IMR-90 (cell line): ENCODE results near the gene CAPN8. TPM values are rescaled to one million over a fixed set of nuclear protein-coding genes. Genes with fewer than 3 reads are reported as not detected.

ENCODE experiments used
- ATAC-seq: fragments of 200-7000 bp; cut with Tn5 transposase; 2 replicates; pipeline ENCODE4 v1.9.1; 2020; ENCODE audit warnings: low read depth, mild to moderate bottlenecking, moderate library complexity
- BruUV-seq: library from RNA; stranded (reverse); fragments of 400-500 nt; replicated peaks from 2 replicates; lab custom pipeline; 2021; lab: Mats Ljungman, UMichigan
- CTCF ChIA-PET: fragments of 300-600 bp; formaldehyde crosslinking; extraction: SDS; loops from one replicate; lab custom pipeline; 2021; ENCODE audit warnings: antibody characterized with exemption; lab: Yijun Ruan, JAX
- POLR2A ChIA-PET: fragments of 300-600 bp; sonication (Branson Sonifier 250); formaldehyde crosslinking; loops from one replicate; lab custom pipeline; 2022; ENCODE audit warnings: antibody characterized with exemption; ENCODE audit not compliant: unreplicated experiment; lab: Charles Lee
- DNase-seq: peaks from one replicate; pipeline ENCODE4 v3.0.0; 2013
- H2AFZ ChIP-seq: replicated peaks from 2 replicates; pipeline ENCODE3; 2013; ENCODE audit warnings: low read length, mild to moderate bottlenecking; ENCODE audit not compliant: poor library complexity
- H2AK5ac ChIP-seq: 2 replicates; pipeline ENCODE4 v1.6.1; 2013; ENCODE audit warnings: low read depth, low read length, inconsistent platforms
- H2AK9ac ChIP-seq: replicated peaks from 2 replicates; pipeline ENCODE3; 2013; ENCODE audit warnings: mild to moderate bottlenecking, low read depth, low read length, moderate library complexity; ENCODE audit not compliant: poor library complexity
- H2BK120ac ChIP-seq: 2 replicates; pipeline ENCODE4 v1.6.1; 2013; ENCODE audit warnings: low read depth, low read length, inconsistent platforms
- H2BK15ac ChIP-seq: 3 replicates; pipeline ENCODE4 v1.6.1; 2013; ENCODE audit warnings: low read depth, low read length, inconsistent platforms
- H2BK20ac ChIP-seq: 2 replicates; pipeline ENCODE4 v1.6.1; 2013; ENCODE audit warnings: low read depth, mild to moderate bottlenecking, inconsistent platforms, low read length, moderate library complexity
- H2BK5ac ChIP-seq: 2 replicates; pipeline ENCODE4 v1.6.1; 2013; ENCODE audit warnings: mild to moderate bottlenecking, low read depth, low read length, inconsistent platforms; ENCODE audit not compliant: poor library complexity, severe bottlenecking
- H3K14ac ChIP-seq: replicated peaks from 2 replicates; pipeline ENCODE4 v1.6.1; 2013; ENCODE audit warnings: low read depth, low read length, inconsistent platforms
- H3K18ac ChIP-seq: 2 replicates; pipeline ENCODE4 v1.6.1; 2013; ENCODE audit warnings: low read depth, low read length, control low read depth
- H3K23ac ChIP-seq: 2 replicates; pipeline ENCODE4 v1.6.1; 2013; ENCODE audit warnings: low read depth, low read length, inconsistent platforms
- H3K27ac ChIP-seq: 2 replicates; pipeline ENCODE4 v1.5.1; 2013; ENCODE audit warnings: mild to moderate bottlenecking, control low read depth, low read length; ENCODE audit not compliant: insufficient read depth
- H3K27me3 ChIP-seq: 2 replicates; pipeline ENCODE4 v1.6.1; 2013; ENCODE audit warnings: low read length; ENCODE audit not compliant: control insufficient read depth, insufficient read depth
- H3K36me3 ChIP-seq: 2 replicates; pipeline ENCODE4 v1.6.1; 2013; ENCODE audit warnings: low read length, mixed read lengths; ENCODE audit not compliant: control insufficient read depth, insufficient read depth
- H3K4ac ChIP-seq: 2 replicates; pipeline ENCODE4 v1.6.1; 2013; ENCODE audit warnings: low read depth, low read length, inconsistent platforms
- H3K4me1 ChIP-seq: 2 replicates; pipeline ENCODE4 v1.6.1; 2013; ENCODE audit warnings: low read length, mixed read lengths; ENCODE audit not compliant: control insufficient read depth, insufficient read depth
- H3K4me2 ChIP-seq: 2 replicates; pipeline ENCODE4 v1.6.1; 2013; ENCODE audit warnings: low read depth, mild to moderate bottlenecking, control low read depth, low read length, moderate library complexity
- H3K4me3 ChIP-seq: 2 replicates; pipeline ENCODE4 v1.5.1; 2013; ENCODE audit warnings: low read depth, mild to moderate bottlenecking, control low read depth, low read length, moderate library complexity; ENCODE audit not compliant: insufficient read depth
- H3K56ac ChIP-seq: 2 replicates; pipeline ENCODE4 v1.6.1; 2013; ENCODE audit warnings: low read length, inconsistent platforms; ENCODE audit not compliant: insufficient read depth; ENCODE audit errors: extremely low read depth
- H3K79me1 ChIP-seq, 2 experiments: 2 replicates each; pipeline ENCODE4 v1.6.1; 2013; ENCODE audit warnings: low read length in 2 of 2, inconsistent platforms in 1 of 2, low read depth in 1 of 2
- H3K9ac ChIP-seq: 2 replicates; pipeline ENCODE4 v1.6.1; 2013; ENCODE audit warnings: low read depth, low read length, control low read depth
- H3K9me1 ChIP-seq: 2 replicates; pipeline ENCODE4 v1.6.1; 2013; ENCODE audit warnings: low read length, inconsistent platforms; ENCODE audit not compliant: insufficient read depth
- H3K9me3 ChIP-seq: 2 replicates; pipeline ENCODE4 v1.6.1; 2013; ENCODE audit warnings: low read length; ENCODE audit not compliant: control insufficient read depth, insufficient read depth
- H4K20me1 ChIP-seq: 2 replicates; pipeline ENCODE4 v1.6.1; 2013; ENCODE audit warnings: low read length, inconsistent platforms; ENCODE audit not compliant: insufficient read depth
- H4K5ac ChIP-seq: 2 replicates; pipeline ENCODE4 v1.6.1; 2013; ENCODE audit warnings: mild to moderate bottlenecking, low read depth, low read length, control low read depth
- H4K8ac ChIP-seq, 2 experiments: 2 replicates each; pipeline ENCODE4 v1.6.1; 2013; ENCODE audit warnings: low read depth in 2 of 2, low read length in 2 of 2, control low read depth in 1 of 2, inconsistent platforms in 1 of 2
- H4K91ac ChIP-seq: 2 replicates; pipeline ENCODE4 v1.6.1; 2013; ENCODE audit warnings: low read depth, low read length, inconsistent platforms; ENCODE audit not compliant: insufficient read depth
- BHLHE40 ChIP-seq: fragments of 150-350 bp; IDR thresholded peaks from 2 replicates; pipeline ENCODE4 v1.6.1; 2016; ENCODE audit warnings: mild to moderate bottlenecking, low read depth, low read length
- CEBPB ChIP-seq: IDR thresholded peaks from 2 replicates; pipeline ENCODE4 v1.6.1; 2012; ENCODE audit warnings: low read depth, low read length, improper control_type of control experiment
- CTCF ChIP-seq: conservative IDR thresholded peaks from 2 replicates; pipeline ENCODE4 v1.5.1; 2012; ENCODE audit warnings: mild to moderate bottlenecking, low read depth, low read length, improper control_type of control experiment
- ELK1 ChIP-seq: fragments of 150-350 bp; IDR thresholded peaks from 2 replicates; pipeline ENCODE4 v1.6.1; 2016; ENCODE audit warnings: low read depth, mild to moderate bottlenecking, low read length, moderate library complexity, borderline replicate concordance
- FOS ChIP-seq: fragments of 150-350 bp; IDR thresholded peaks from 2 replicates; pipeline ENCODE4 v1.6.1; 2016; ENCODE audit warnings: low read depth, low read length
- MAFK ChIP-seq: IDR thresholded peaks from 2 replicates; pipeline ENCODE4 v1.6.1; 2012; ENCODE audit warnings: low read depth, low read length, improper control_type of control experiment
- MAZ ChIP-seq: IDR thresholded peaks from 2 replicates; pipeline ENCODE4 v1.6.1; 2012; ENCODE audit warnings: low read depth, mild to moderate bottlenecking, low read length, improper control_type of control experiment, moderate library complexity, borderline replicate concordance
- MXI1 ChIP-seq: IDR thresholded peaks from 2 replicates; pipeline ENCODE4 v1.6.1; 2012; ENCODE audit warnings: low read depth, mild to moderate bottlenecking, low read length, moderate library complexity, borderline replicate concordance
- NFE2L2 ChIP-seq: fragments of 150-350 bp; IDR thresholded peaks from 2 replicates; pipeline ENCODE4 v1.6.1; 2016; ENCODE audit warnings: low read depth, mild to moderate bottlenecking, low read length
- POLR2A ChIP-seq: IDR thresholded peaks from 2 replicates; pipeline ENCODE4 v1.6.1; 2012; ENCODE audit warnings: mild to moderate bottlenecking, low read depth, low read length
- RAD21 ChIP-seq: IDR thresholded peaks from 2 replicates; pipeline ENCODE4 v1.6.1; 2012; ENCODE audit warnings: low read length, improper control_type of control experiment
- RCOR1 ChIP-seq: IDR thresholded peaks from 2 replicates; pipeline ENCODE4 v1.6.1; 2012; ENCODE audit warnings: mild to moderate bottlenecking, low read length, improper control_type of control experiment; ENCODE audit not compliant: insufficient replicate concordance
- USF2 ChIP-seq: fragments of 150-350 bp; IDR thresholded peaks from 2 replicates; pipeline ENCODE4 v1.6.1; 2017; ENCODE audit warnings: mild to moderate bottlenecking, antibody characterized with exemption, low read length, low read depth
- WGBS, 2 experiments: methylation state at CpG; one replicate each; pipeline versions ENCODE4 v1.1.5 to v1.1.7; 2013; ENCODE audit warnings: missing lambda C conversion rate in 2 of 2; ENCODE audit not compliant: insufficient read length in 1 of 2; ENCODE audit errors: extremely low coverage in 2 of 2; 5-methylcytosine and 5-hydroxymethylcytosine counted together
- dilution Hi-C: fragments of 300-500 bp; cut with HindIII; formaldehyde crosslinking; loops from one replicate; pipeline ENCODE4 v1.14.3; 2018; ENCODE audit warnings: low sequenced_read_pairs; ENCODE audit not compliant: unreplicated experiment
- in situ Hi-C: fragments of 300-500 bp; cut with MboI; formaldehyde crosslinking; loops from 3 replicates; pipeline ENCODE4 v1.14.3; 2019; ENCODE audit warnings: low sequenced_read_pairs, inconsistent platforms, mixed read lengths
- intact Hi-C: fragments of 100-400 bp; cut with micrococcal nuclease; formaldehyde crosslinking; loops from 2 replicates; pipeline ENCODE4 v1.10.0; 2022
- polyA plus RNA-seq, 3 experiments: library from polyadenylated mRNA; depleted of rRNA; stranded (reverse); fragments of >200 nt; gene quantifications; 2 replicates each; pipeline ENCODE4 v1.2.3, GENCODE V29; 2012; ENCODE audit warnings: low replicate concordance in 1 of 3
- total RNA-seq: library from RNA; depleted of rRNA; stranded (reverse); fragments of >200 nt; gene quantifications from 2 replicates; pipeline ENCODE4 v1.2.3, GENCODE V29; 2012

Gene CAPN8
- total and polyA plus RNA-seq, 2 of the 4 experiments (the other 2 are of a cell fraction): not detected

- POLR2A ChIA-PET: no interaction called here
- Histone ChIP-seq H3K18ac (no peak overlapping the region), H2BK15ac (no peak overlapping the region), H3K79me1 (no peaks in the 10 kb centered on the region), H3K56ac (no peak overlapping the region), H3K27me3 (peaks cover 22% of the 10 kb centered on the region), H3K9me1 (no peaks in the 10 kb centered on the region; the same call in 1 of the 2 replicates), H3K36me3 (no peaks in the 10 kb centered on the region), H4K20me1 (no peaks in the 10 kb centered on the region), H3K14ac (no peak overlapping the region), H3K27ac (no peak overlapping the region), H4K5ac (no peak overlapping the region), H2AK5ac (no peak overlapping the region), H4K8ac (no peak overlapping the region), H2AFZ (no peak overlapping the region), H4K91ac (no peak overlapping the region), H3K4me1 (no peaks in the 10 kb centered on the region), H3K4me2 (no peak overlapping the region), H3K4ac (no peak overlapping the region), H3K9ac (no peak overlapping the region), H2BK5ac (no peak overlapping the region), H3K23ac (no peak overlapping the region), H2AK9ac (no peak overlapping the region), H3K9me3 (no peaks in the 10 kb centered on the region), H2BK20ac (no peak overlapping the region), H2BK120ac (no peak overlapping the region), H3K4me3 (no peak overlapping the region)
- 40% methylated on average over 1 of the region's 12 CpGs; no CpG with 5 or more reads in 1 of the 2 experiments for WGBS, 2 experiments
- intact Hi-C loops: no loop called here
- DNase-seq (no peak), ATAC-seq (no peak)
- dilution Hi-C loops: no loop called here
- in situ Hi-C loops: no loop called here
- CTCF ChIA-PET: interaction anchor here (0.6 to 1.0 kb wide), 2 partner anchors 10 to 12 kb away, joined by 3 read pairs; no protein-coding TSS in a partner anchor
- no TSS peak for BruUV-seq
- TF ChIP-seq USF2: no peak
- TF ChIP-seq MAZ: no peak
- no peak for TF ChIP-seq FOS
- no peak for TF ChIP-seq BHLHE40
- TF ChIP-seq CTCF: no peak
- no peak for TF ChIP-seq POLR2A
- no peak for TF ChIP-seq ELK1
- no peak for TF ChIP-seq CEBPB
- no peak for TF ChIP-seq RAD21
- TF ChIP-seq RCOR1: no peak
- no peak for TF ChIP-seq NFE2L2
- no peak for TF ChIP-seq MXI1
- no peak for TF ChIP-seq MAFK
Observed at GRCh38 chr1:223652436-223652941, 13.0 kb downstream of the CAPN8 start.
